HFF-Myc (cell line): ENCODE data around the gene SCRN2.
A peak's percentile ranks its signal among the peaks of the same experiment; 100 is the strongest.

Experiments used
- DNase-seq: peaks from one replicate; pipeline ENCODE4 v3.0.0-alpha.2; 2011; ENCODE audit warnings: low read depth; ENCODE audit errors: extremely low read depth
- H3K4me3 ChIP-seq: replicated peaks from 2 replicates; pipeline ENCODE4 v1.5.1; 2011; ENCODE audit warnings: low read depth, mild to moderate bottlenecking, control low read depth, low read length
- CTCF ChIP-seq: IDR thresholded peaks from 2 replicates; pipeline ENCODE4 v1.5.1; 2012; ENCODE audit warnings: mild to moderate bottlenecking, low read depth, low read length, control low read depth; ENCODE audit errors: missing control alignments

The SCRN2 gene

DNA sequence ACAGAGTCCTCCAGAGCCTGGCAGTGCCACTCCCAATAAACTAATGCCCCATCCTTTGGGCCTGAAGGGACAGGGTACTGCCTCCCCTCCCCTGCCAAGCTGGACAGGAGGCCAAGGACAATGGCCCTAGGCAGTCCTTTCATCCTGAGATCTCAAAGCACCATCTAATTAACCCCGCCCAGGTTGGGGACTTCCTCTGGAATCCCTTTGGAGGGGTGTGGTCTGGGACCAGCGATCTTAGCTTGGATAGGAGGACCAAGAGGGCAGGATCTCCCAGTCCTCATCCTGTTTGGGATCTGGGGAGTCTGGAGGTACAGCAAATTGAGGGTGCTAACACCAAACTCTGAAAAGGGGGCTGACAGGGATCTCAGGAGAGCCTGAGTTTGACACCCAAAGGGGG, 28.0 kb upstream of the SCRN2 start:
- no peak overlapping the region for H3K4me3 ChIP-seq
- TF ChIP-seq CTCF: no peak
- no peak for DNase-seq

GRCh38 chr17:47867813-47868533, 26.9 kb upstream of the SCRN2 start:
- no peak for DNase-seq
- no peak for TF ChIP-seq CTCF
- H3K4me3 ChIP-seq: no peak overlapping the region

GRCh38 chr17:47866941-47867340, 25.9 kb upstream of the SCRN2 start:
- H3K4me3 ChIP-seq: no peak overlapping the region
- TF ChIP-seq CTCF: no peak
- DNase-seq: no peak

- DNase-seq: no peak
- TF ChIP-seq CTCF: no peak
- no peak overlapping the region for H3K4me3 ChIP-seq
Observed at GRCh38 chr17:47864791-47865216, 23.7 kb upstream of the SCRN2 start.

GRCh38 chr17:47862621-47863440, 21.8 kb upstream of the SCRN2 start:
- no peak for TF ChIP-seq CTCF
- peak; percentile 26 for DNase-seq
- no peak overlapping the region for H3K4me3 ChIP-seq

DNA sequence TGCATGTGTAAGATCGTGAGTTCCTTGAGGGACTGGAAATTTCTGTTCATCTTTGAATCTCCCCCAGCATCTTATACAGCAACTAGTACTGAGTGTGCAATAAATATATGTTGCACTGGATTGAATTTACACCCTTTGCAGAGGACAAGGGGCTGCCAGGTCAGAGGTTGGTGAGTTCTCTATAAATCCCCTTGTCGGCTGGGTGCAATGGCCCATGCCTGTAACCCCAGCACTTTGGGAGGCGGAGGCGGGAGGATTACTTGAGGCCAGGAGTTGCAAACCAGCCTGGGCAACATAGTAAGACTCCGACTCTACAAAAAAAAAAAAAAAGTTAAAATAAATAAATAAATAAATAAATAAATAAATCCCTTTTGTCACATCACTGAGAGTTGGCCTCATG, 19.3 kb upstream of the SCRN2 start:
- no peak for DNase-seq
- no peak overlapping the region for H3K4me3 ChIP-seq
- TF ChIP-seq CTCF: no peak
